ENCODE results near the gene ZYG11A.

The ZYG11A gene

GRCh38 chr1:52842643-52843310, at the start of gene ZYG11A (continued):
- TF ChIP-seq SP2 (tag by site-specific recombination; IDR thresholded peaks at IDR 0.05) = peak; percentile 60
- peak; percentile 55 for TF ChIP-seq ZNF596 (tag by site-specific recombination; IDR thresholded peaks at IDR 0.05)
- peak; percentile 85 for TF ChIP-seq ZBTB17 (tag by site-specific recombination; IDR thresholded peaks at IDR 0.05)
- TF ChIP-seq MYNN (tag by site-specific recombination; IDR thresholded peaks at IDR 0.05; ENCODE audit: borderline replicate concordance) = no peak
- TF ChIP-seq SETDB1 (IDR thresholded peaks at IDR 0.05; ENCODE audit: insufficient read length, low read length) = no peak
- TF ChIP-seq TSHZ1 (tag by site-specific recombination; IDR thresholded peaks at IDR 0.05; ENCODE audit: borderline replicate concordance) = no peak
- TF ChIP-seq KLF16 (tag by site-specific recombination; IDR thresholded peaks at IDR 0.05) = peak; percentile 89
- no peak; the same call in 1 of the 2 replicates for TF ChIP-seq ZNF580 (tag by site-specific recombination; IDR thresholded peaks at IDR 0.05)
- TF ChIP-seq ZNF248 (tag by site-specific recombination; IDR thresholded peaks at IDR 0.05) = no peak
- peak; percentile 51; the same call in 1 of the 2 replicates for TF ChIP-seq ZNF423 (tag by site-specific recombination; IDR thresholded peaks at IDR 0.05)
- peak; percentile 87; the same call in 1 of the 2 replicates for TF ChIP-seq KLF7 (tag by site-specific recombination; IDR thresholded peaks at IDR 0.05; ENCODE audit: borderline replicate concordance)
- peak; percentile 66 for TF ChIP-seq GLIS2 (tag by site-specific recombination; IDR thresholded peaks at IDR 0.05)
- TF ChIP-seq ZNF747 (tag by site-specific recombination; IDR thresholded peaks at IDR 0.05) = no peak
- TF ChIP-seq ZNF777 (tag by site-specific recombination; IDR thresholded peaks at IDR 0.05; ENCODE audit: borderline replicate concordance) = peak; percentile 98
- no peak for TF ChIP-seq ZNF175 (tag by site-specific recombination; IDR thresholded peaks at IDR 0.05)
- TF ChIP-seq KLF10 (tag by site-specific recombination; IDR thresholded peaks at IDR 0.05) = peak; percentile 95
- TF ChIP-seq ZNF776 (tag by site-specific recombination; IDR thresholded peaks at IDR 0.05; ENCODE audit: borderline replicate concordance) = no peak
- TF ChIP-seq ZNF266 (tag by site-specific recombination; IDR thresholded peaks at IDR 0.05; ENCODE audit: low read depth) = no peak
- TF ChIP-seq REPIN1 (tag by site-specific recombination; IDR thresholded peaks at IDR 0.05; ENCODE audit: low read depth) = peak; percentile 27; the same call in 1 of the 2 replicates
- no peak; the same call in none of the 2 replicates for TF ChIP-seq ZNF692 (tag by site-specific recombination; IDR thresholded peaks at IDR 0.05)
- TF ChIP-seq ZNF26 (tag by site-specific recombination; IDR thresholded peaks at IDR 0.05) = no peak
- TF ChIP-seq ZNF23 (tag by site-specific recombination; IDR thresholded peaks at IDR 0.05; ENCODE audit: borderline replicate concordance) = no peak
- TF ChIP-seq ZBTB1 (tag by site-specific recombination; IDR thresholded peaks at IDR 0.05) = no peak
- TF ChIP-seq ZSCAN4 (tag by site-specific recombination; IDR thresholded peaks at IDR 0.05) = no peak
- no peak for TF ChIP-seq ZNF560 (tag by site-specific recombination; IDR thresholded peaks at IDR 0.05; ENCODE audit: borderline replicate concordance)
- TF ChIP-seq ZNF518A (tag by site-specific recombination; conservative IDR thresholded peaks at IDR 0.05; ENCODE audit: low read depth) = no peak
- no peak for TF ChIP-seq ZNF174 (tag by site-specific recombination; IDR thresholded peaks at IDR 0.05)
